Karpas-422 (cell line): Measurements from ENCODE around the gene PRKAG2. TPM values are rescaled to one million over a fixed set of nuclear protein-coding genes. Genes with fewer than 3 reads are reported as not detected.
"Not testable (repeated sequence)": the region's sequence is repeated elsewhere in the genome, so short reads cannot be mapped to it uniquely, and the experiment has no call there.

ENCODE experiments used
- DNase-seq: peaks from one replicate; pipeline ENCODE4 v3.0.0-alpha.2; 2015
- H2AFZ ChIP-seq: fragments of 200-600 bp; sonication (generic); 2 replicates; pipeline ENCODE4 v1.6.1; 2014; ENCODE audit warnings: antibody characterized with exemption, low read length, mixed read lengths
- H3K27ac ChIP-seq: fragments of 200-600 bp; sonication (generic); 2 replicates; pipeline ENCODE4 v1.5.1; 2014; ENCODE audit warnings: mild to moderate bottlenecking, low read length, moderate library complexity
- H3K27me3 ChIP-seq: fragments of 200-600 bp; sonication (generic); 2 replicates; pipeline ENCODE4 v1.6.1; 2014; ENCODE audit warnings: low read length, mixed read lengths
- H3K36me3 ChIP-seq: fragments of 200-600 bp; sonication (generic); 2 replicates; pipeline ENCODE4 v1.6.1; 2014; ENCODE audit warnings: low read length, mixed read lengths; ENCODE audit not compliant: insufficient read depth
- H3K4me1 ChIP-seq: fragments of 200-600 bp; sonication (generic); 2 replicates; pipeline ENCODE4 v1.6.1; 2014; ENCODE audit warnings: mild to moderate bottlenecking, low read length, mixed read lengths
- H3K4me2 ChIP-seq: fragments of 200-600 bp; sonication (generic); 2 replicates; pipeline ENCODE4 v1.6.1; 2014; ENCODE audit warnings: low read length, low read depth, mild to moderate bottlenecking; ENCODE audit not compliant: poor library complexity, severe bottlenecking
- H3K4me3 ChIP-seq: fragments of 200-600 bp; sonication (generic); 2 replicates; pipeline ENCODE4 v1.5.1; 2014; ENCODE audit warnings: mild to moderate bottlenecking, antibody characterized with exemption, low read length, mixed read lengths
- H3K79me2 ChIP-seq: fragments of 200-600 bp; sonication (generic); 2 replicates; pipeline ENCODE4 v1.6.1; 2014; ENCODE audit warnings: mild to moderate bottlenecking, low read length, mixed read lengths
- H3K9ac ChIP-seq: fragments of 200-600 bp; sonication (generic); 2 replicates; pipeline ENCODE4 v1.6.0; 2014; ENCODE audit warnings: low read length
- H3K9me2 ChIP-seq: fragments of 200-600 bp; sonication (generic), shearing (Covaris generic); replicated peaks from 2 replicates; pipeline ENCODE4 v1.6.0; 2014; ENCODE audit warnings: mild to moderate bottlenecking, low read length, moderate library complexity; ENCODE audit not compliant: insufficient read depth
- H3K9me3 ChIP-seq: fragments of 300-700, 200-600 bp; sonication (generic); 2 replicates; pipeline ENCODE4 v1.6.1; 2014; ENCODE audit warnings: low read length, mixed read lengths
- H4K20me1 ChIP-seq: fragments of 200-600 bp; sonication (generic); 2 replicates; pipeline ENCODE4 v1.6.1; 2014; ENCODE audit warnings: mild to moderate bottlenecking, antibody characterized with exemption, low read length, low read depth; ENCODE audit not compliant: insufficient read depth
- total RNA-seq: library from RNA; depleted of rRNA; stranded (reverse); fragments of >200 nt; shearing (Covaris generic); gene quantifications from 2 replicates; pipeline ENCODE4 v1.2.3, GENCODE V29; 2014; ENCODE audit warnings: low replicate concordance

PRKAG2 gene
- total RNA-seq, 1 experiment from 2014 or later = 6.3 TPM

GRCh38 chr7:151830121-151830830 is 46.6 kb downstream of the PRKAG2 start:
- Histone ChIP-seq H3K9me2 (no peaks in the 10 kb centered on the region), H4K20me1 (no peaks in the 10 kb centered on the region), H3K27me3 (no peaks in the 10 kb centered on the region), H2AFZ (no peak overlapping the region), H3K27ac (no peak overlapping the region), H3K79me2 (no peaks in the 10 kb centered on the region), H3K9ac (no peak overlapping the region), H3K4me3 (no peak overlapping the region), H3K36me3 (no peaks in the 10 kb centered on the region), H3K9me3 (no peaks in the 10 kb centered on the region), H3K4me2 (no peak overlapping the region), H3K4me1 (no peaks in the 10 kb centered on the region)
- DNase-seq = no peak

DNA sequence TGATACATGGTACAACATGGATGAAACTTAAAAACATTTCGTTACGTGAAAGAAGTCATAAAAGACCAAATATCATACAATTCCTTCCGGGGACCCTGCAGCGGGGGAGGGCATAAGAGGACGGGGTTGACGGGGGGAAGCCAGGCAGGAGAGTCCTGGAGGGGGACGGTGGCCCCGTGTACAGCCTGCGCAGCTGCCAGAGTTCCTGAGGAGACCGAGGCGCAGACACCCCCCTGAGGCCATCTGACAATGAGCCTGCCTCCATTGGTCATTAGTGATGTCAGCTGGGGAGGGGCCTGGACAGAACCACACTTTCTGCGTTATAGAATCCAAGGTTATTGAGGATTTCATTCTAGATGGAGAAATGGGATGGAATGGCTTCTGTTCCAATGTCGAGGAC is 47.2 kb downstream of the PRKAG2 start:
- H3K9me3 ChIP-seq = no peaks in the 10 kb centered on the region
- H3K27me3 ChIP-seq = no peaks in the 10 kb centered on the region
- no peaks in the 10 kb centered on the region for H3K79me2 ChIP-seq
- H3K4me1 ChIP-seq = no peaks in the 10 kb centered on the region
- no peaks in the 10 kb centered on the region for H4K20me1 ChIP-seq
- no peak overlapping the region for H3K9ac ChIP-seq
- no peak for DNase-seq
- H3K36me3 ChIP-seq = no peaks in the 10 kb centered on the region
- H3K4me2 ChIP-seq = no peak overlapping the region
- no peaks in the 10 kb centered on the region for H3K9me2 ChIP-seq
- no peak overlapping the region for H3K27ac ChIP-seq
- H3K4me3 ChIP-seq = no peak overlapping the region
- H2AFZ ChIP-seq = no peak overlapping the region

DNA sequence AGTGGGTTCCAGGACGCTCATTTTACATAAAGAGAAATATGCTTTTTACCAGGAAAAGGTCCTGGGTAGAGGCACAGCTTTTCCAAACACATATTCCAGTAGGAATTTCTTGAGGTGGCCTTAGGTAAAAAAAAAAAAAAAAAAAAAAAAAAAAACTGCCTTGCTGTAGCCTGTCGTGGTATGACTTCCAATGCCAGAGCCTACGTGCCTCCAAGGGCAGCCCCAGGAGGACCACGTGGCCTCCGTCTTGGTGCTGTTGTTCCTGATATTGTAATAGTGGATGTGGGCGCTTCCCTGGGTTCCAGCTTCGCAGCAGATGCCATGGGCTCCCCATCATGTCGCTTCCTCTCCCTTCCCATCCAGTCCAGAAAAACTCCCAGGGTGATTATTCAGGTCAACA is 49.3 kb downstream of the PRKAG2 start:
- Histone ChIP-seq H3K4me2 (no peak overlapping the region), H3K4me3 (no peak overlapping the region), H3K9me3 (no peaks in the 10 kb centered on the region), H3K79me2 (no peaks in the 10 kb centered on the region), H3K27me3 (no peaks in the 10 kb centered on the region), H3K9ac (no peak overlapping the region), H3K4me1 (no peaks in the 10 kb centered on the region), H3K27ac (no peak overlapping the region), H4K20me1 (no peaks in the 10 kb centered on the region), H3K36me3 (no peaks in the 10 kb centered on the region), H3K9me2 (no peaks in the 10 kb centered on the region), H2AFZ (no peak overlapping the region)
- no peak for DNase-seq

DNA sequence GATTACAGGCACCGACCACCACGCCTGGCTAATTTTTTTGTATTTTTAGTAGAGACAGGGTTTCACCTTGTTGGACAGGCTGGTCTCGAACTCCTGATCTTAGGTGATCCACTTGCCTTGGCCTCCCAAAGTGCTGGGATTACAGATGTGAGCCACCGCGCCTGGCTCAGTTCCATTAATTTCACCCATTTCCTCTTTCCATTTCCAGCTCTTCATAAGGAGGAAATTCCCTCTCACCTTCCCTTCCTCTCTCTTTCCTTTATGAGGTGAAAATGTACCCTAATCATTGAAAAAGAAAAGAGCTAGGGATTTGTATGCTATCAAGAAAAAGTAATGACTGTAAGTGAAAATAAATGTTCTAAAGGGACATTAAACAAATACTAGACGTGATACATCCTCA is 50.6 kb downstream of the PRKAG2 start:
- not testable (repeated sequence) for H3K27me3 ChIP-seq, H3K79me2 ChIP-seq, H3K9me2 ChIP-seq, H3K4me3 ChIP-seq, DNase-seq, H3K9ac ChIP-seq, H3K4me2 ChIP-seq, H4K20me1 ChIP-seq, H3K9me3 ChIP-seq, H3K4me1 ChIP-seq, H3K36me3 ChIP-seq, H3K27ac ChIP-seq, H2AFZ ChIP-seq

DNA sequence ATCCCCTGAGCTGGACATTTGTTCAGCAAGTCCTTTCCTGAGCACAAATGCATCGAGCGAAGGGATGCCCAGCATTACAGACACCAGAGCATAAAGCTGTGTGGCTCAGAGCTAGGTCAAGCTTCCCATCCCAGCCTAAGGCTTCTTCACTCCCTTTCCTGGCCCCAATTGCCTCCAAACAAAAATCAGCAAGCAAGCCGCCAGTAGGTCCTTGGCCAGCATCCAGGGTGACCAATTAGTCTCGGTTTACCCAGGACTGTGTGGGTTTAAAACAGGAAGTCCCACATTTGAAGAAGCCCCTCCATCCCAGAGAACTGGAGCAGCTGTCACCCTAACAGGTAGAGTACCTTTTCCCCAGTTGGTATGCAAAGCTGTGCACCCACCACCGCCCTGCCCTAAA is 51.2 kb downstream of the PRKAG2 start:
- Histone ChIP-seq H3K27me3 (no peaks in the 10 kb centered on the region), H3K9me2 (no peaks in the 10 kb centered on the region), H3K9me3 (no peaks in the 10 kb centered on the region), H2AFZ (no peak overlapping the region), H3K27ac (no peak overlapping the region), H3K4me2 (no peak overlapping the region), H3K9ac (no peak overlapping the region), H3K79me2 (no peaks in the 10 kb centered on the region), H3K36me3 (no peaks in the 10 kb centered on the region), H4K20me1 (no peaks in the 10 kb centered on the region), H3K4me3 (no peak overlapping the region), H3K4me1 (no peaks in the 10 kb centered on the region)
- DNase-seq = no peak

DNA sequence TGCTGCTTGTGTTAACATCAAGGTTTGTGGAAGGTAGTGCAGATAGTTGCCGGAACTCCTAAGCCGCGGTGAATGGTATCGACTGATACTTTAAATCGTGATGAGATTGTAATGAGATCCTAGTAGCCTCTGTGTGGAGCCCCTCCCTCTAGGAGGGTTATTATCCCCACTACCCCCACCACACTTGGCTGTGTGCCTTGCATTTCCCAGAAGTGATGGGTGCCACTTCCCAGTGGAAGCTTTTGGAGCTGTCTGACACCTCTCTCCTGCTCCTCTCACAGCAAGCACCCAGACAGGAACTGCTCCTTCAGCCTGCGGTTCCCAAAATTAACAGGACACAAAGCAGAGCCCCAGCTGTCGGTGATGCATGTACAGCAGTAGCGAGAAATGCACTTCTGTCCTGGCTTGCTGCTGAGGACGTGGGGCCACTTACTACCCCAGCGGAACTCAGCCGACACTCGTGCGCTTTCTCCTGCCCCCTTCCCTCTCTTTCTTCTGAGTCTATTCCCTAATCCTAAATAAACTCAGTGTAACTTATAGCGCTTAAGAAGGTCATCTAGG is 52.5 kb downstream of the PRKAG2 start:
- no peaks in the 10 kb centered on the region for H3K36me3 ChIP-seq
- no peak overlapping the region for H3K4me3 ChIP-seq
- H3K9me3 ChIP-seq = no peaks in the 10 kb centered on the region
- no peak overlapping the region for H2AFZ ChIP-seq
- no peak for DNase-seq
- H3K27me3 ChIP-seq = no peaks in the 10 kb centered on the region
- no peak overlapping the region for H3K27ac ChIP-seq
- H3K4me1 ChIP-seq = no peaks in the 10 kb centered on the region
- H3K9me2 ChIP-seq = no peaks in the 10 kb centered on the region
- H4K20me1 ChIP-seq = no peaks in the 10 kb centered on the region
- H3K9ac ChIP-seq = no peak overlapping the region
- H3K4me2 ChIP-seq = no peak overlapping the region
- H3K79me2 ChIP-seq = no peaks in the 10 kb centered on the region

GRCh38 chr7:151823566-151824372 is 53.1 kb downstream of the PRKAG2 start:
- Histone ChIP-seq H3K9me3 (no peaks in the 10 kb centered on the region), H3K27ac (no peak overlapping the region), H3K4me1 (no peaks in the 10 kb centered on the region), H2AFZ (no peak overlapping the region), H4K20me1 (no peaks in the 10 kb centered on the region), H3K36me3 (no peaks in the 10 kb centered on the region), H3K9ac (no peak overlapping the region), H3K79me2 (no peaks in the 10 kb centered on the region), H3K9me2 (no peaks in the 10 kb centered on the region), H3K27me3 (no peaks in the 10 kb centered on the region), H3K4me2 (no peak overlapping the region), H3K4me3 (no peak overlapping the region)
- no peak for DNase-seq

DNA sequence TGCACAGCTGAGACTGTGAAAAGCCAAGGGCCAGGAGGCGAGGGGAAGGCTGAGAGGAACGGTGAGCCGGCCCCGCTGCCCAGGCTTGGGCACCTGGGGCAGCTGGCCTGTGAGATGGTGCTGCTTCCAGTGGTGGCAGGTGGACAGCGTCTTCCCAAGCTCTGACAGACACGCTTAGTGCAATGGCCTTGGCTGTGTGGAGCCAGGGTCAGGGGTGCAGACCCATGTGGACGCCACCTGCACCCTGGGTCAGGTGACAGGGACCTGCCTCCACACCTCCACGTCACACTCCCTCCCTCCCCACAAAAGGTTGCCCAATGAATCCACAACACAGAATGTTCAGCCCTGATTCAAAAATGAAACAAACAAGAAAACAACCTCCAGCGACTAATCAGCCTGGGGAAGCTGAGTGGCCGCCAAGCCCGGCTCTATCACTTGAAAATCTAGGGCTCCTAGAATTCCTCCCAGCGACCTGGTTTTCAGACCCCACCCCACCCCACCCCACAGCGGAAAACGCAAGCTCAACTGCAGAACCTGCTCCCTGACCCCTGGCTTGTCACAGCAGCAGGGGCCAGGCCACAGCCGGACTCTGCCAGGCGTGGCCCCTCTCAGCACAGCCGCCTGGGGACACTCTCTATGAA is 54.3 kb downstream of the PRKAG2 start:
- no peak overlapping the region for H2AFZ ChIP-seq
- H3K27me3 ChIP-seq = no peaks in the 10 kb centered on the region
- no peak overlapping the region for H3K4me3 ChIP-seq
- H3K9me2 ChIP-seq = no peaks in the 10 kb centered on the region
- no peaks in the 10 kb centered on the region for H4K20me1 ChIP-seq
- H3K4me2 ChIP-seq = no peak overlapping the region
- no peaks in the 10 kb centered on the region for H3K36me3 ChIP-seq
- DNase-seq = no peak
- H3K79me2 ChIP-seq = no peaks in the 10 kb centered on the region
- no peak overlapping the region for H3K27ac ChIP-seq
- no peaks in the 10 kb centered on the region for H3K9me3 ChIP-seq
- no peaks in the 10 kb centered on the region for H3K4me1 ChIP-seq
- no peak overlapping the region for H3K9ac ChIP-seq
